H1 (cell line): Measurements from ENCODE around the gene PHACTR2. TPM values are rescaled to one million over a fixed set of nuclear protein-coding genes. Genes with fewer than 3 reads are reported as not detected.

Source experiments
- CTCF ChIA-PET: fragments of 300-600 bp; sonication (Branson Sonifier 250); formaldehyde crosslinking; loops from one replicate; lab custom pipeline; 2021; ENCODE audit not compliant: partially characterized antibody; lab: Charles Lee
- POLR2A ChIA-PET: fragments of 300-600 bp; sonication (Branson Sonifier 250); formaldehyde crosslinking; loops from one replicate; lab custom pipeline; 2021; ENCODE audit warnings: inconsistent platforms; ENCODE audit not compliant: partially characterized antibody; lab: Charles Lee
- DNase-seq, 2 experiments: peaks; one replicate each; pipeline versions ENCODE4 v3.0.0 to v3.0.0-alpha.2; 2010 to 2022; ENCODE audit warnings: low spot score in 2 of 2, low read depth in 1 of 2, mixed read lengths in 1 of 2
- FAIRE-seq: peaks from 2 replicates; lab custom pipeline; 2011; peaks lifted over from hg19 to GRCh38; lab: Jason Lieb, UNC
- H2AFZ ChIP-seq: 2 replicates; pipeline ENCODE4 v1.8.1; 2012; ENCODE audit warnings: low read length, inconsistent platforms
- H2AK5ac ChIP-seq: 2 replicates; pipeline ENCODE4 v1.6.1; 2013; ENCODE audit warnings: low read depth, low read length
- H2BK120ac ChIP-seq: replicated peaks from 2 replicates; pipeline ENCODE3; 2013; ENCODE audit warnings: low read depth, low read length, inconsistent platforms
- H2BK12ac ChIP-seq: 2 replicates; pipeline ENCODE4 v1.6.1; 2013; ENCODE audit warnings: low read depth, low read length
- H2BK15ac ChIP-seq: 2 replicates; pipeline ENCODE4 v1.6.1; 2013; ENCODE audit warnings: low read length
- H2BK20ac ChIP-seq: 2 replicates; pipeline ENCODE4 v1.6.1; 2013; ENCODE audit warnings: low read length
- H2BK5ac ChIP-seq: 2 replicates; pipeline ENCODE4 v1.6.1; 2013; ENCODE audit warnings: low read depth, low read length
- H3K14ac ChIP-seq: 2 replicates; pipeline ENCODE4 v1.6.1; 2013; ENCODE audit warnings: inconsistent platforms; ENCODE audit not compliant: insufficient read length
- H3K18ac ChIP-seq: 2 replicates; pipeline ENCODE4 v1.6.1; 2013; ENCODE audit warnings: low read length; ENCODE audit errors: extremely low read depth
- H3K23ac ChIP-seq: 2 replicates; pipeline ENCODE4 v1.6.1; 2013; ENCODE audit warnings: inconsistent platforms; ENCODE audit not compliant: insufficient read length
- H3K23me2 ChIP-seq: 2 replicates; pipeline ENCODE4 v1.6.1; 2013; ENCODE audit warnings: low read depth, low read length
- H3K27ac ChIP-seq: 2 replicates; pipeline ENCODE4 v1.6.1; 2011; ENCODE audit warnings: low read depth, low read length, inconsistent platforms
- H3K27me3 ChIP-seq, 4 experiments: replicated peaks in 1 of 4; 1 replicate in 1 of 4; 2 replicates in 3 of 4; pipeline versions ENCODE4 v1.6.1 to v1.8.1; 2011 to 2013; ENCODE audit warnings: low read length in 3 of 4, mild to moderate bottlenecking in 3 of 4, inconsistent platforms in 2 of 4, mixed read lengths in 2 of 4, moderate library complexity in 1 of 4; ENCODE audit not compliant: control insufficient read depth in 3 of 4, insufficient read depth in 3 of 4; ENCODE audit errors: extremely low read depth in 1 of 4
- H3K36me3 ChIP-seq, 4 experiments: 2 replicates each; pipeline versions ENCODE4 v1.6.1 to v1.8.1; 2011 to 2013; ENCODE audit warnings: mild to moderate bottlenecking in 4 of 4, low read length in 3 of 4, moderate library complexity in 2 of 4, control low read depth in 1 of 4, inconsistent platforms in 1 of 4; ENCODE audit not compliant: insufficient read depth in 4 of 4, control insufficient read depth in 2 of 4
- H3K4ac ChIP-seq: replicated peaks from 2 replicates; pipeline ENCODE3; 2013; ENCODE audit warnings: low read length, low read depth, mixed read lengths, inconsistent platforms; ENCODE audit not compliant: insufficient read length
- H3K4me1 ChIP-seq, 4 experiments: replicated peaks in 1 of 4; 1 replicate in 1 of 4; 2 replicates in 3 of 4; pipeline versions ENCODE4 v1.6.1 to v1.8.1; 2011 to 2013; ENCODE audit warnings: low read length in 3 of 4, inconsistent platforms in 2 of 4, mixed read lengths in 1 of 4; ENCODE audit not compliant: insufficient read depth in 4 of 4, control insufficient read depth in 3 of 4
- H3K4me2 ChIP-seq, 2 experiments: 2 replicates each; pipeline versions ENCODE4 v1.6.1 to v1.8.1; 2011 to 2013; ENCODE audit warnings: low read depth in 2 of 2, low read length in 2 of 2, control low read depth in 1 of 2, inconsistent platforms in 1 of 2, mild to moderate bottlenecking in 1 of 2; ENCODE audit not compliant: insufficient read depth in 1 of 2
- H3K4me3 ChIP-seq, 4 experiments: fragments of 200-600, 300-600 bp in 1 of 4; sonication (generic), shearing (Covaris generic), sonication (Bioruptor Twin) in 1 of 4; 2 replicates each; pipeline versions ENCODE4 v1.5.1 to v1.8.1; 2011 to 2016; ENCODE audit warnings: low read length in 4 of 4, low read depth in 3 of 4, control low read depth in 2 of 4, inconsistent platforms in 2 of 4, mild to moderate bottlenecking in 2 of 4, mixed read lengths in 1 of 4, moderate library complexity in 1 of 4; ENCODE audit not compliant: insufficient read depth in 2 of 4; ENCODE audit errors: extremely low read depth in 1 of 4
- H3K56ac ChIP-seq: replicated peaks from 2 replicates; pipeline ENCODE3; 2013; ENCODE audit warnings: low read depth, mild to moderate bottlenecking, mixed read lengths, low read length, inconsistent platforms; ENCODE audit not compliant: insufficient read length
- H3K79me1 ChIP-seq: 2 replicates; pipeline ENCODE4 v1.6.1; 2013; ENCODE audit warnings: low read depth, low read length, control low read depth
- H3K79me2 ChIP-seq, 2 experiments: 2 replicates each; pipeline versions ENCODE4 v1.6.1 to v1.8.1; 2012 to 2013; ENCODE audit warnings: low read length in 2 of 2, mild to moderate bottlenecking in 2 of 2, inconsistent platforms in 1 of 2; ENCODE audit not compliant: insufficient read depth in 2 of 2, control insufficient read depth in 1 of 2
- H3K9ac ChIP-seq, 4 experiments: replicated peaks in 1 of 4; 1 replicate in 1 of 4; 2 replicates in 3 of 4; pipeline versions ENCODE4 v1.6.1 to v1.8.1; 2011 to 2013; ENCODE audit warnings: low read depth in 3 of 4, low read length in 3 of 4, control low read depth in 2 of 4, mild to moderate bottlenecking in 2 of 4, moderate library complexity in 2 of 4, inconsistent platforms in 1 of 4; ENCODE audit errors: extremely low read depth in 1 of 4
- H3K9me3 ChIP-seq, 2 experiments: 2 replicates each; pipeline versions ENCODE4 v1.6.1 to v1.8.1; 2012 to 2013; ENCODE audit warnings: mild to moderate bottlenecking in 2 of 2, moderate library complexity in 2 of 2, control low read depth in 1 of 2, inconsistent platforms in 1 of 2, low read depth in 1 of 2, low read length in 1 of 2, mixed read lengths in 1 of 2; ENCODE audit not compliant: insufficient read depth in 2 of 2
- H4K20me1 ChIP-seq, 2 experiments: replicated peaks in 1 of 2; 2 replicates each; pipeline versions ENCODE3 to v1.8.1; 2011 to 2013; ENCODE audit warnings: inconsistent platforms in 2 of 2, low read length in 2 of 2, mild to moderate bottlenecking in 1 of 2; ENCODE audit not compliant: insufficient read depth in 2 of 2, control insufficient read depth in 1 of 2
- H4K5ac ChIP-seq: 2 replicates; pipeline ENCODE4 v1.6.1; 2013; ENCODE audit warnings: low read length, low read depth, mixed read lengths, inconsistent platforms; ENCODE audit not compliant: insufficient read length
- H4K8ac ChIP-seq: 2 replicates; pipeline ENCODE4 v1.8.0; 2013; ENCODE audit warnings: mild to moderate bottlenecking, moderate library complexity, low read length, inconsistent platforms; ENCODE audit not compliant: insufficient read depth; ENCODE audit errors: extremely low read depth
- H4K91ac ChIP-seq: replicated peaks from 2 replicates; pipeline ENCODE3; 2013; ENCODE audit warnings: low read length, mixed read lengths, inconsistent platforms; ENCODE audit not compliant: insufficient read length
- ASH2L ChIP-seq: fragments of 200-600, 300-600 bp; sonication (generic); IDR thresholded peaks from one replicate; pipeline ENCODE4 v1.7.1; 2017; ENCODE audit warnings: low read length
- BCL11A ChIP-seq, 2 experiments: IDR thresholded peaks; one replicate each; pipeline ENCODE4 v1.6.1; 2011; ENCODE audit warnings: low read depth in 2 of 2, low read length in 2 of 2, mild to moderate bottlenecking in 2 of 2
- CBX8 ChIP-seq: fragments of 300-800, 300-1000 bp; sonication (generic); IDR thresholded peaks from 2 replicates; pipeline ENCODE4 v1.7.1; 2016; ENCODE audit warnings: low read depth, low read length, borderline replicate concordance
- E2F6 ChIP-seq: IDR thresholded peaks from 2 replicates; pipeline ENCODE4 v1.6.1; 2012; ENCODE audit warnings: inconsistent platforms
- FOSL1 ChIP-seq: IDR thresholded peaks from 2 replicates; pipeline ENCODE4 v1.6.1; 2011; ENCODE audit warnings: mild to moderate bottlenecking, low read depth, low read length, moderate library complexity; ENCODE audit not compliant: insufficient read depth
- HDAC6 ChIP-seq: IDR thresholded peaks from one replicate; pipeline ENCODE4 v1.7.1; 2012; ENCODE audit warnings: low read depth, mild to moderate bottlenecking, inconsistent platforms, low read length, moderate library complexity
- JUND ChIP-seq: IDR thresholded peaks from 2 replicates; pipeline ENCODE4 v1.6.1; 2011; ENCODE audit warnings: mild to moderate bottlenecking, improper control_type of control experiment, low read length
- KDM4A ChIP-seq: IDR thresholded peaks from one replicate; pipeline ENCODE4 v1.7.1; 2012; ENCODE audit warnings: low read depth, mild to moderate bottlenecking, moderate library complexity, low read length, inconsistent platforms; ENCODE audit not compliant: severe bottlenecking
- MAX ChIP-seq: IDR thresholded peaks from 2 replicates; pipeline ENCODE4 v1.6.1; 2012; ENCODE audit warnings: inconsistent platforms
- NANOG ChIP-seq: IDR thresholded peaks from 2 replicates; pipeline ENCODE4 v1.6.1; 2011; ENCODE audit warnings: low read length, low read depth, mild to moderate bottlenecking, inconsistent platforms; ENCODE audit not compliant: insufficient read depth, poor library complexity, severe bottlenecking
- SP4 ChIP-seq: IDR thresholded peaks from 2 replicates; pipeline ENCODE4 v1.6.1; 2012; ENCODE audit warnings: low read length, inconsistent platforms
- SRF ChIP-seq: IDR thresholded peaks from 2 replicates; pipeline ENCODE4 v1.6.1; 2011; ENCODE audit warnings: mild to moderate bottlenecking, low read depth, low read length, moderate library complexity
- WGBS, 2 experiments: shearing (Covaris generic) in 1 of 2; methylation state at CpG; one replicate each; pipeline versions ENCODE4 v1.1.6 to v1.1.7; 2013 to 2015; ENCODE audit warnings: low lambda C conversion rate in 2 of 2, mixed read lengths in 2 of 2, inconsistent platforms in 1 of 2, low coverage in 1 of 2, missing lambda C conversion rate in 1 of 2; ENCODE audit not compliant: insufficient replicate concordance in 2 of 2, insufficient coverage in 1 of 2, insufficient read length in 1 of 2; ENCODE audit errors: extremely low coverage in 1 of 2, missing lambda C conversion rate in 1 of 2; 5-methylcytosine and 5-hydroxymethylcytosine counted together
- polyA plus RNA-seq, 7 experiments: library from polyadenylated mRNA; depleted of rRNA in 3 of 7; stranded (reverse) in 5 of 7; unstranded in 2 of 7; fragments of >200 nt in 5 of 7; fragments of 200-250 nt in 2 of 7; gene quantifications; 1 replicate in 5 of 7; 2 replicates in 1 of 7; 4 replicates in 1 of 7; pipeline versions ENCODE4 v1.2.1 to v1.2.3, GENCODE V29; 2011 to 2013; ENCODE audit warnings: missing spikeins in 2 of 7, mixed read lengths in 2 of 7
- total RNA-seq: library from RNA; stranded (reverse); fragmentation: NEBNext Ultra II Directional; extraction: Animal tissue kit (Norgen Biotek cat#: 25700); gene quantifications from 2 replicates; pipeline ENCODE4 v1.2.1, GENCODE V29; 2021

PHACTR2 gene
- total and polyA plus RNA-seq, 2 of the 8 experiments (the other 6 are each of a cell fraction or from before 2014, with no cell fraction given): 16.9 to 131 TPM

DNA sequence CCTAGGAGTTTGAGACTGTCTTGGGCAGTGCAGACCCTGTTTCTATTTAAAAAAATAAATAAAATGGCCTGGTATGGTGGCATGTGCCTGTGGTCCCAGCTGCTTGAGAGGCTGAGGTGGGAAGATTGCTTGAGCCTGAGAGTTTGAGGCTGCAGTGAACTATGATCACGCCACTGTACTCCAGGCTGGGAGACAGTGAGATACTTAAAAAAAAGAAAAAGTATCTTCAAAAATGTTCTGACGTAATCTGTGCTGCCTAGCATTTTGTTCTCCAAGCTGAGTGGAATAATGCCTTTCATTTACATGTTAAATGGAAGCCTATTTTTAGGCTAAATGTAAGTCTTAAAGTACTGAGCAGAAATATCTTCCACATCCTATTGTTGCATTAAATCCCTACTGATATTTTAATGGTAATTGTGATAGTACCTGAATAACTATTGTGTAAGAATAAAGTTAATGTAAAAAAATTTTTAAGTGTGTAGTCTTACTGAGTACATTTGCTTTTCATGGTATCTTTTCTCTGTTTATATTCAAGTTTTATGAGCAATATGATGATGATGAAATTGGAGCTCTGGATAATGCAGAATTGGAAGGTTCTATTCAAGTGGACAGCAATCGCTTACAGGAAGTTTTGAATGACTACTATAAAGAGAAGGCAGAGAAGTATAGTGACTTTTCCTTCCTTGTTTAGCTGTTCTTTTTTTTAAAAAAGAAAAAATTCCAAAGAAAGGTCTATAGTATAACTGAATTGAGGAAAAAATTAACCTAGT is 182.3 kb downstream of the PHACTR2 start:
- no peaks in the 10 kb centered on the region for H4K20me1 ChIP-seq
- H2BK5ac ChIP-seq: no peak overlapping the region
- H3K18ac ChIP-seq: no peak overlapping the region
- H3K4me3 ChIP-seq: no peak overlapping the region
- H3K4me2 ChIP-seq: no peak overlapping the region
- no peaks in the 10 kb centered on the region for H3K79me1 ChIP-seq
- ChIA-PET CTCF (interaction anchor here (0.7 to 1.2 kb wide), 4 partner anchors 36 to 284 kb away, joined by 3 to 4 read pairs (median 3); no protein-coding TSS in a partner anchor), POLR2A (interaction anchor here (0.6 to 3.3 kb wide), 4 partner anchors 13 to 162 kb away, joined by 3 to 20 read pairs (median 3); partner anchors contain the start of gene LTV1)
- no peaks in the 10 kb centered on the region for H3K4me1 ChIP-seq
- DNase-seq (no peak), FAIRE-seq (no peak)
- H2AK5ac ChIP-seq: no peak overlapping the region
- H4K91ac ChIP-seq: no peak overlapping the region
- no peak overlapping the region for H2BK20ac ChIP-seq
- no peak overlapping the region for H2AFZ ChIP-seq
- no peak overlapping the region for H3K23ac ChIP-seq
- peaks cover 11 to 94% (median 42%) of the 10 kb centered on the region in 4 experiments; a peak in 7 of 8 replicates for H3K36me3 ChIP-seq
- H3K27ac ChIP-seq: no peak overlapping the region
- H3K4ac ChIP-seq: no peak overlapping the region
- H4K8ac ChIP-seq: no peak overlapping the region
- H3K23me2 ChIP-seq: no peaks in the 10 kb centered on the region
- H2BK12ac ChIP-seq: no peak overlapping the region
- H4K5ac ChIP-seq: no peak overlapping the region
- no peak overlapping the region for H3K14ac ChIP-seq
- 93% methylated on average over 3 of the region's 3 CpGs; no CpG with 5 or more reads in 1 of the 2 experiments for WGBS, 2 experiments
- H3K56ac ChIP-seq: no peak overlapping the region
- H3K9me3 ChIP-seq: no peaks in the 10 kb centered on the region; a peak in 1 of 4 replicates
- H3K79me2 ChIP-seq: no peaks in the 10 kb centered on the region
- H2BK15ac ChIP-seq: no peak overlapping the region
- H3K9ac ChIP-seq: no peak overlapping the region
- H2BK120ac ChIP-seq: no peak overlapping the region
- no peaks in the 10 kb centered on the region for H3K27me3 ChIP-seq
- TF ChIP-seq ASH2L (no peak), SRF (no peak), NANOG (no peak), KDM4A (no peak), HDAC6 (no peak), SP4 (no peak), FOSL1 (no peak), BCL11A (IDR thresholded peaks at IDR 0.05; ENCODE audit: low read depth in 2 of 2, low read length in 2 of 2) (no peak), JUND (no peak), CBX8 (no peak), MAX (no peak), E2F6 (no peak)
